NK-92 (cell line): ENCODE measurements around the gene ALDH3A1.

Experiments used
- DNase-seq: peaks from one replicate; lab custom pipeline; 2025; ENCODE audit not compliant: unreplicated experiment; lab: John Stamatoyannopoulos, UW

The ALDH3A1 gene

DNA sequence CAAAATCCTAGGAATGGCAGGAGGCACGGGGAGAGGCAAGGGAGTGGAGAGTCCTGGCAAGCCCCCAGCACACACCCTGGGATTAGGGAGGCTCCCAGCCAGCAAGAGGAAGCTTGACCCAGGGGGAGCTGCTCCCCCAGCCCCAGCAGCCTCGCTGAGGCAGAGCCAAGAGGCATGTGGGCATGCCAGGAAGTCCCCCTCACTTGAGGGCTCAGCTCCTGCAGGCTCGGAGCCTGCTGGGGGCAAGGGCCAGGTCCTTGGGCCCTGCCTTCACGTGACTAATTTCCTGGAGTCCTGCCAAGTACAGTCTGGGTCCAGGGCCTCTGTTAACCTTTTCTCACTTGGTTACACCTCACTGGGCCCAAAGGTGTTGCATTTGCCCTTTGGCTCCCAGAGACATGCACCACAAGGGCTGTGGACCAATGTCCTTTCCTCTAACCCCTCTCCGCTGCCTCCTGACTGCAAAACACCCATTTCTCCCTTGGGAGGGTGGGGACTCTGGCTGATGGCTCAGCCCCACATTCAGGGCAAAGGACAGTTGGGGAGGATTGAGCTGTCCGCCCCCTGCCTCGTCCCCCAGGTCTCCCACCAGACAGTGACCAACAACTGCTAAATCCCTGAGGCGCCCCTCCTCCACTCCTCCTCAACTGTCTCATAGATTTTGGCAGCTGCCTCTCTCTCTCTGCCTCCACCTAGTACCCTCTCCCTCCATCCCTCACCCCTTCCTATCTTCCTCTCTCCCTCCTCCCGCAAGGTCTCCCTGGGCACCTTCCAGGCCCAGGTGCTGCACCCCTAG, 27.3 kb downstream of the ALDH3A1 start:
- DNase-seq = no peak

DNA sequence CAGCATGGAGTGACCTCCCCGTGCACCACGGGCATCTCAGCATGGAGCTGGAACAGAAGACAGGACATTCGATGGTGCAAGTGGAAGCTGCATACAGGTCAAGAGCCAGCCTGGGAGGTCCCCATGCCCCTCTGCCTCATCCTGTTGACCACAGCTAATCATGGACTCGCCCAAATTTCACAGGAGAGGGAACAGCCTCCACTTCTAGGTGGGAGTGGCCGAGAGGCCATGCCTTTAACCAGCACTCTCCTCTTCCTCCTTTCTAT, 28.0 kb downstream of the ALDH3A1 start:
- DNase-seq = no peak

DNA sequence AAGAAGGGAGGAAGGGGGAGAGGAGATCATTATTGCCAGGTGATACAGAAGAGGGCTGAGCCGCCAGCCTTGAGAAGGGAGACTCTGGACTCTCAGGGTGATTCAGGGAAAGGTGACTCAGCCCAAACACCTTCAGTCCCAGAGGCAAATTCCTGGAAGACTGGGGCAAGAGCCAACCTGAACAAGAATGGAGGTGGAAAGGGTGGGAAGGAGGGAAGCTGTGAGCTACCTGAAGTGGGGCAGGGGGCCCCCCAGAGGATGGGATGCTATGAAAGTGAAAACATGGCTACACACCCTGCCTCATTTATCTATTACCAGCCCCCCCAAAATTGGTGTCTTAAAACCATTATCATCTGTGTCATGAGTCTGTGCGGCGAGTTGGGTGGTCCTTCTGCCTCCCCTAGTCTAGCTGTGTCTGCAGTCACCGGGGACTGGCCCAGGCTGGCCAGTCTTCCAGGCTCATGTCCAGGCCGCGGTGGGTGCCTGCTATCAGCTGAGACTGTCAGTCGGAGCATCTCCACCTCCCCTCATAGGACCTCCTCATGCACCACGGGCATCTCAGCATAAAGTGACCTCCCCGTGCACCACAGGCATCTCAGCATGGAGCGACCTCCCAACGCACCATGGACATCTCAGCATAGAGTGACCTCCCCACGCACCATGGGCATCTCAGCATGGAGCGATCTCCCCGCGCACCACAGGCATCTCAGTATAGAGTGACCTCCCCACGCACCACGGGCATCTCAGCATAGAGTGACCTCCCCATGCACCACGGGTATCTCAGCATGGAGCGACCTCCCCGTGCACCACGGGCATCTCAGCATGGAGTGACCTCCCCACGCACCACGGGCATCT, 28.5 kb downstream of the ALDH3A1 start:
- no peak for DNase-seq

DNA sequence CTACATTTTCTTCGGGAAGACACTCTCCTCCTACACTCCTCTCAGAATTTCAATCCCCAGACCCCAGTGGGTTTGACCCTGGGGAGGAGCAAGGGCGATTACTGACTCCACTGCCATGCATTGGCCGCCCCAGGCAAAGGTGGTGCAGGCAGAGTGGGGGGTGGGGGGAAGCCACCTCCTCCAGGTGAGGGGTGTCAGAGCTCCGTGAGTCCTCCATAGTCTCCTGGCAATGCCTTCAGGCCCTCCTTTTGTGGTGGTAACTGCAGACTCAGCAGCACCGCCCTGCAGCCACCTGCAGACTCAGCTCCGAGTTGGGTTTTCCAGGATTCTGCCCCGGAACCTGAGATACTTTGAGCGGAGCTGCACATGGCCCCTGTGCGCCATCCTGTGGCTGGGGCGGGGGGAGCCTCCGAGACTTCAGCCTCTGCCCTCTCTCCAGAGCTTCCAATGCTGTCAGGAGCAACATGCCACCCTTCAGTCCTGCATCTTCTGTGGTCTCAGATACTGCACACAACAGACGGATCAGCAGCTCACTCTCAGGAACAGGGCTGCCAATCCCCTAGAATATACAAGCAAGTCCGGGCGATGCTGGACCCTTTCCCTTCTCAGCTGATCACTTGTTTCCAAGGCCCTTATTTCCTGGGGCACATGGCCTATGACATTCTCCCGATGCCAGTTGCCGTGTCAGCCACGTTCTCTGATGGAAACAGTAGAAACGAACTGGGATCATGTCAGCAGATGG, 29.3 kb downstream of the ALDH3A1 start:
- DNase-seq = no peak

DNA sequence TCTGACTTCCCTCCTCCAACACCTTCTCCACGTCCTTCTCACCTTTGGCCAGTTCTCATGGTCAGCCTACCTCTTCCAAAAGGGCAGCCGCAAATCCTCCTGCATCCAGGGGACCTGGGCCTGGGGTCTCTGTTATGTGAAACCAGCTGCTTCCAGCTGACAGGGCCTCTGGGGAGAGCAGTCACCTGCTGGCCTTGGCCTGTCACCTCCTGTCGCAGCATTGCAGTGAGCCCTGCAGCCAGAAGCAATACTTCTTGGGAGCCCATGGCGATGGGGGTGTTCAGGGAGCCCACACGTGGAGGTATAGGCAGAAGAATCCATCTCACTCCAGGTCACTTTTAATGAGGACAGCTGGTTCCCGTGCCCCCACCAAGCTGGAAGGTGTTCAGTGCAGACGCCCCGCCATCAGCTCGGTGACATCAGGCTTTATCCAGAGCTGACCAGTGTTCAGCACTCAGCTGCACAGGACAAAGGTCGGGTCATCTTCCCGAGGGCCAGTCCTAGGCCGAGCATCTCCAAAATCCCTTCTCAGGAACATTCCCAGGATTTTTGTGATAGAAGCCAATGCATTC, 30.0 kb downstream of the ALDH3A1 start:
- DNase-seq = no peak

DNA sequence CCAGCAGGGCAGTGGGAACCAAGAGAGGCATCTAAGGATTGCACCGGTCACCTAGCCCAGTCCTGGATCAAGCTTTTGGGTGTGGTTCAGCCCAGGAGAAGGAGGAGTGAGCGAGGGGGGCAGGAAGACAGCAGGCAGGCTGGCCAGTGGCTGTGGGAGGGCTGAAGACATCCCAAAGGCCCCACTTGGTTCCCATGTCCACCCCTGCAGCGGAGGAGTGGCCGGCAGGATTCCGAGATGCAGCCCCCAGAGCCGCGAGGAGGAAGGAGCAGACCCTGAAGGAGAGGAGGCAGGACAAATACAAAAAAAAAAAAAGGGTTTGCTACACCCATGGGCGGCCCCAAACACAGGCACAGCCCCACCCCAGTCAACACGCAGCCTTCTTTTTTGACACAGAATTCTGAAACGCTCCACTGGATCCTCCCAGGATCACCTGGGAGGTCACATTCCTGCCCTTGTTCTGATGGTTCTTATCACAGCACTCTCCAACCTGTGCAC, 30.6 kb downstream of the ALDH3A1 start:
- no peak for DNase-seq

DNA sequence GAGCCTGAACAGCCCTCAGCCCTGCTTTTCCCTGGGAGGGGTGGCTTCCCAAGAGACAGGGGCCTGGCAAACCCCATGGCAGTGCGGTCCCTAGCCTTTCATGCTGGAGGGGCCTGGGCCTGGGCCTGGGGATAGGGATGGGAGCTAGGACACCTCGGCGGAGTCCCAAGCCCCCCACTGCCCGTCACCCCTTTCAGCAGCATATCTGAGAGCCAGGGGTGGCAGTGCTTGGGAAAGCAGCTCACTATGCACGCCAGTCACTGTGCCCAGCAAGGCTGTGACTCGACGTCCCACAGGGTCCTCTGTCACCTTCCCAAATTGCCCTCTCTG, 31.1 kb downstream of the ALDH3A1 start:
- DNase-seq = no peak

DNA sequence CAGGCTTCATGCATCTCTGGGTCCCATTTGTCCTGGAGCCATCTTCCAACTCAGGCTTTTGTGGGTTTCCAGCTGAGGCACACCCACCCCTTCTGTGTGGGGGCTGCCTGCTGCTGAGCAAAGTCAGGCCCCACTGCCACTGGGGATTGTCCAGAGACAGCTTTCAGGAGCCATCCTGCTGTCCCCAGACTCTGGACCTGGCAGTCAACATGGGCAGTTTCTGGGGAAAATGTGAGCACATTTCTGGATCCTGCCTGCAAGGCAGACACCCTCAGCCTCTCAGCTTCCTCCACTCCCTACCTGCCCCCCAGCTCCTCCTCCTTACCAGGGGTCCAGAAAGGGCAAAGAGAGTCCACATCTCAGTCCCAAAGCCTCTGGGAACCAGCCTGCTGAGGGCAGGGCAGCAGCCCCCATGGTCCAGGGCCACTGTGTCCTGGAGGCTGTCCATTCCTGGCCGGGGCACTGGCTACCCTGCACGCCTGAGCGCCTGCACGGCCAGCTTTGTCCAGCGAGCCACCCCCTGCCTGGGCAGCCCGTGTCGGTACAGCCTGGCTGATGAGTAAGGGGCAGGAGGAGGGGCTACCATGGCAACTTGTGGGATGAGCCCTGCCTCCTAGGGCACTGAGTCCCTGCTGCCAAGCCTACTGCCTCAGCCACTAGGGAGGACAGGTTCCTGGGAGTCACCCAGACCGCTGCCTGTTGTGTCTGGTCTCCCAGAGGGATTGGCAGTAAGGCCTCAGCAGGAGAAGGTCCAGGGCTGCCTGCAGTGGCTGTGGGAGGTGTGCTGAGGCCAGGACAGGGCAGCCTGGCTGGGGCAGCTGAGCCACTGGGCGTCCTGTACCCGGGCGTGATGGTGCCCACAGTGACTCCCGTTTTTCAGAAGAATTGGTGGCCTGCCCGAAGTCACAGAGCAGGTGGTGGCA, 31.7 kb downstream of the ALDH3A1 start, which contains the start of gene SLC47A2:
TSS of gene SLC47A2 (minus strand) at position 477 of the 923 bp plus-strand sequence. CDS start at position 448, 29 bp downstream.
- no peak for DNase-seq

DNA sequence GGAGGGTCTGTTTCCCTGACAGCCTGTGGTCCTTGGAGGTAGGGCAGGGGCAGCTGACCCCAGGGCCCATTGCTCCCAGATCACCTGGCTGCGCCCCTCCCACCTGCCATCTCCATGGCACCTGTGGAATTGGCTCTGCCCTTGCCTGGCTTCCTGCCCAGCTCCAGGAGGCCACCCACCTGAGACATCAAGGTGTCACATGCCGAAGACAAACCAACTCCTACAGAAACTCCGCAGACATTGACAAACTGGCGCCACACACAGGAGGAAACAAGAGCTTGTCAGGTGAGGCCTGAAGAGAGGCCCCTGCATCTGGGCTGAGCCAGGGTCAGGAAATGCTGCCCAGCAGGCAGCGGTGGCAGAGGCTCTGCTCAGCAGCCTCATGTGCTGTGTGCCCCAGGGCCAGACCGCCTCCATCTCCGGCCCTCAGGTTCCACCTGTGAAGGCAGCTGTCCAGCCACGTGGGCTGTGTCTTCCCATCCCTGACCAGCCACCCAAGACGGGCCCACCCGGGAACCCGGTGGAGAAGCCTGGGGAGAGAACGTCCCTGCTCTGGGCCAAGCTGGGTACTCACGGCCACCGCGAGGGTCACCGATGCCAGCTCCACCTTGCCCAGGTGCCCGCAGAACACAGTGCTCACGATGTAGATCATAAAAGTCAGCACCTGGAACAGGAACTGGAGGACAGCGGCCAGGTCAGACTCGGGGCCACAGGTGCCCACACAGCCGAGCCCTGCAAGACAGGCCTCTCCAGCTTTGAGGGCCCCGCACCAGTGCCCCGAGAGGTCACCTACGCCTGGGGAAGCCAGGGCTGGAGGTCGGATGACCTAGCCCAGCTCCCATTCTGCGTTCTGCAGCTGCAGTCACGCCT, 33.3 kb downstream of the ALDH3A1 start:
- no peak for DNase-seq

DNA sequence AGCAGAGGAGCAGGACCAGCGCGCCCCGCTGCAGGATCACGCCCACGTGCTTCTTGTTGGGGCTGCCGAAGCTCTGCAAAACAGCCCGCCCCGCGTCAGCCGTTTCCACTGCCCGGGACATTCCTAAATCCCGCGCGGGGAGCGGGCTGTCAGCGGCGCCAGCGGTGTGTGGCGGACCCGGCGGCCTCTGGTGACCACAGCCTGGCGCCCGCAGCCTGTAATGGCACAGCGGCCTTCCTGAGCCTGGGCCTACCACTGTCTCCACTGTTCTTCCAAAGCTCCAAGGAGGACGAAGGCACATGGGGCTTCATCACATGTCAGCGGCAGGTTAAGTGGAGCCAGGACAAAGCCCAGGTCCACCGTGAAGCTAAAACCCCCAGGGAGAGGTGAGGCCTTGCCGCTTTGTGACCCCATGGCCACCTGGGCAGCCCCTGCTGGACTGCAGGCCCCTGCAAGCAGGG, 34.2 kb downstream of the ALDH3A1 start:
- DNase-seq = no peak

DNA sequence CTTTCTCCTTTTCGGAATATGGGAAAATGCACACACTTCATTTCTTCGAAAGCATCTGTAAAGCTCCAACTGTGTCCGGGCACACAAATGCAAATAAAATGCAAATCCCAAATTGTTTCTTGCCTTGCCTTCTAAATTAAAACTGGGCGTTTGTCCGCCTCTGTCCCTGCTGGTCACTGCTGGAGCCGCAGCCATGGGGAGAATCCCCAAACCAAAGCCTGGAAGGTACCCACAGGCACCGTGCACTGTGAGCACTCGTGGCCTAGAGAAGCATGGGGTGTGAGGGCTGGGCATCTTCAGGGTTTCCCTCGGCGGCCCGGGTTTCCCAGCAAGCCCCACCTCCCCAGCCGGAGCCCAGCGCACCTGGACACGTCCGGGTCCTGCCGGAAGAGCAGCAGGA, 34.6 kb downstream of the ALDH3A1 start:
- DNase-seq = no peak

DNA sequence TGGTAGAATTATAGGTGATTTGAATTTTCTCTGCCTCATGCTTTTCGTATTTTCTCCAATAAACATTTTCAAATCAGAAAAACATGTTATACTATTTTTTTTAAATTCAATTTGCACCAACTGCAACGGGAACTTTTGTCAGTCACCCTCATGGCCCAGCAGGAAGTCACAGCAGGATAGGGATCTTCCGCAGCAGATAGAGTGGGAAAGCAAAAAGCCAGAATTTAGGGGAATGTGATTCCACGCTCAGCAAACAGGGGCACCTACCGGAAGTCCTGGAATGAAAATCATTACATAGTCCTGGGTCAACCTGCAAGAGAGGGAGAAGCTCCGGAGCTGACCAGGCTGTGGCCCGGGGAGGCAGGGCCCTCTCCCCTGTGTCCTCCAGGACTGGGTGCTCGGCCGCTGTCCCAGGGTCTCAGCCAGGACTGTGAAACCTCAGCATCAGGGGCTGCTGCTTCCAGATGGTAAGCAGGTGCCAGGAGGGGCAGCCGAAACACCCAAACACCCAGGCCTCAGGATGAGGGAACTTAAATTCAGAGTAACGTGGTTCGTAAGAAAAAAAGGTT, 35.6 kb downstream of the ALDH3A1 start:
- no peak for DNase-seq

DNA sequence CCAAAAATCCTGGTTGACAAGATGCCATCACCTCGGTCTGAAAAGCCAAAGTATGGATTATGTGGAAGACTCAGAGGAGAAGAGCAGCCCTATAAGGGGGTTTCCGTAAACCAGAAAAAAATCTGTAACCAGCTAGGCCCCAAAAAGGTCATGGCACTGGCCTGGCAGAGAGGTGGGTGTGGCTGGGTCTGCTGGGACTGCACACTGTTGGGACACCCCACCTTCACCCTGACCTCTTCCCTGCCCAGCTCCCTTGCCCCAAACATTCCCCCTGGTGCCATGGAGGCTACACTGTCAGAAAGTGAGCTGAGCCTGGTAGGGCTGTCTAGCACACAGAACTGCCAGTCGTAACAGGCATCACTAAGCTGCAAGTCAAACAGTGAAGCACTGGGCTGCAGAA, 38.3 kb downstream of the ALDH3A1 start:
- no peak for DNase-seq

DNA sequence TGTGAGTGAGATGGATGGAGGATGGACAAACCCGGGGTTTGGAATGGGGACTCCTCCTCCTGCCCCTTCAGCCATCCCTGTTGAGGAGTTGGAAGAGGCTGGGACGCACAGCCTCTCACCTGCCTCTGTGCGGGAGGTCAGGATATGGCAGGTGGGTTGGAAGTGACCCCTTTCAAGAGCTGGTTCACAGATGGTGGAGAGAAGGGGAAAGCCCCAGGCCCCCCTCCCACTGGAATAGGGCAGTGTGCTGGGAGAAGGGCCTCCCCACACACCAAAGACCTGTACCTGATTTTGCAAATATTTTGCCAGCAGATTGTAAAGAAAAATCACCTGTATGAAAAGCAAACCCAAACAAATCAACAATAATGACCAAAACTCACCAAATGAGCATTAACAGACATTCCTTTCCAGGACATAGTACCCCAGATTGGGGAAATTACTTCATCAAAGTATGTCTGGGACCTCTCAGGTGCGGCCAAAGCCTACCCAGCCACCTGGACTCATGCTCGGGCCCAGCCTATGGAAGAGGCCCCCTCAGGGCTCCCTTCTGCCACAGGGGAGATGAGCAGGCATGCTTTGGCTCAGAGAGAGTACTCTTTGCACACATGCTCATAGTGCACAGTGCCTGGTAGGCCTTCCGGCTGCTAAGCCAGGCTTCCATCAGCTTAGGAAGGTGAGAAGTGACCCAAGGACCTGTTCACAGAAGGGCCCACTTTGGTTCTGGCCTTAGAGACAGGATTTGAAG, 39.5 kb downstream of the ALDH3A1 start:
- no peak for DNase-seq

DNA sequence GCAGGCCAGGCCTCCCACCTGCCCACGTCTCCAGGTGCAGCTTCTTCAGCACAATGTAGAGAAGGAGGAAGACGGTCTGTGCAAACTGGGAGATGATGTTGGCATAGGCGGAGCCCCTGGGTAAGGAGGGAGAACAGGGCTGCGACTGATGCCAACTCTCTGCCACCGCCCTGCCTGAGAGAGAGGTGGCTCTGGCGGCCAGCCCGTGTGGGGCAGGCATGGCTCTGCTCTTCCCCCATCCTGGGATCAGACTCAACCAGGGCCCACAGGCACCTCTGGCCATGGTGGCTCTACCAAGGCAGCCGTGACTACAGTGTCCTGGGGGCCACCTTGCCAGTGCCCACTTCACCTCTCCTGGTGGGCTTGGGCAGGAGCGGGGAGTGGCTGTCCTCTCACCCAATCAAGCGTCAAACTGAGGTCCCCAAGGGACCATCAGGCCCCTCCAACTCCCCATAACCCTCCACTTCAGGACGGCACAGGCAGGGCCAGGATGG, 40.3 kb downstream of the ALDH3A1 start:
- no peak for DNase-seq

DNA sequence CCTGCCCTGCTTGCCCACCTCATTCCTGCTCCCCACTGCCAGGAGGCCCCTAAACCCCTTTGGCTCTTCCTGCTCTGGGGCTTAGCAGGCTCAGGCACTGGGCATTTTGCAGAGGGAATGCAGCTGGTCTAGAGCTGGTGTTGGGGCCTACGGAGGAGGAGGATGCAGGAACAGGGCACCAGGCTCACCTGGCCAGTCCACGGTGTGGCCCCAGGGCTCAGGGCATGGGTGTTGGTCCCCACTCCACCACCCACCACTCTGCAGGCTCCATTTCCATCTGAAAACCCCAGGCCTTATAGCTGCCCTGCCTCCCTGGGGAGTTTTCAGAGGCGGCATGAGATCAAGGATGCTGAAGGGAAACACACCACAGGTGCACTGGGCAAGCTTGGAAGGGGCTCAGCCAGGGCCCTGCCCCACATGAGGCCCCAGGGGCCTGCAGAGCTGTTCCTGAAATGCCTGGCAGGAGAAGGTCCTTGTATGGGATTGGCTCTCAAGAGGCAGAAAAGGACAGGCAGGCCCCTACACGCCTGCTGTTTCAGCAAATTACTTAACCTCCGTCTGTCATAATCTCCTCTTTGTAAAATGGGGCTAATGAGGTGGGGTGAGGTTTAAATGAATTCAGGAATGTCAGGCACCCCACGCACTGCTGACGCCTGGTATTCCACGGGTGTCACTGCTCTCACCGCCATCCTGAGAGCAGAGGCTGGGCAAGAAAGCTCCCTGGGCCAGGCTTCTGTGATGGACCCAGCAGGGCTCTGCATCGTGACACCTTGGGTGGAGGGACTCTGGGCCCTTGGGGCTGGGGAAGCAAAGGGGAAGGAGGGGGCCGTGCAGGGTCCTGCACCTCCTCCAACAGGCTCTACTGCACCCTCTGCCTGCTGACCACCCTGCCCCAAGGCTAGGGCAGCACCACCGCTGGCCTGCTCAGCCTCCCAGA, 41.0 kb downstream of the ALDH3A1 start:
- DNase-seq = no peak
